Muscle layer of duodenum (tissue), 2 donors: Measurements from ENCODE around the gene MME.

ENCODE experiments used
- H3K27ac ChIP-seq: one replicate; pipeline ENCODE4 v1.7.0; 2013; ENCODE audit warnings: mild to moderate bottlenecking, low read length
- H3K27me3 ChIP-seq: one replicate; pipeline ENCODE4 v1.7.0; 2013; ENCODE audit warnings: low read depth, mild to moderate bottlenecking, control low read depth, low read length
- H3K36me3 ChIP-seq, 2 donors: one replicate each; pipeline ENCODE4 v1.7.0; 2013; ENCODE audit warnings: low read length in 2 of 2, control low read depth in 1 of 2, mild to moderate bottlenecking in 1 of 2; ENCODE audit not compliant: insufficient read depth in 2 of 2, control insufficient read depth in 1 of 2
- H3K4me1 ChIP-seq, 2 donors: one replicate each; pipeline ENCODE4 v1.7.0; 2013; ENCODE audit warnings: low read length in 2 of 2, mild to moderate bottlenecking in 2 of 2, control low read depth in 1 of 2, moderate library complexity in 1 of 2; ENCODE audit not compliant: insufficient read depth in 2 of 2, control insufficient read depth in 1 of 2
- H3K4me3 ChIP-seq, 2 donors: one replicate each; pipeline ENCODE4 v1.7.0; 2013; ENCODE audit warnings: low read length in 2 of 2, low read depth in 1 of 2, mild to moderate bottlenecking in 1 of 2
- H3K9me3 ChIP-seq, 2 donors: one replicate each; pipeline ENCODE4 v1.7.0; 2013; ENCODE audit warnings: low read length in 2 of 2, control low read depth in 1 of 2, mild to moderate bottlenecking in 1 of 2; ENCODE audit not compliant: control insufficient read depth in 1 of 2
- donor health status: healthy.

MME gene

DNA sequence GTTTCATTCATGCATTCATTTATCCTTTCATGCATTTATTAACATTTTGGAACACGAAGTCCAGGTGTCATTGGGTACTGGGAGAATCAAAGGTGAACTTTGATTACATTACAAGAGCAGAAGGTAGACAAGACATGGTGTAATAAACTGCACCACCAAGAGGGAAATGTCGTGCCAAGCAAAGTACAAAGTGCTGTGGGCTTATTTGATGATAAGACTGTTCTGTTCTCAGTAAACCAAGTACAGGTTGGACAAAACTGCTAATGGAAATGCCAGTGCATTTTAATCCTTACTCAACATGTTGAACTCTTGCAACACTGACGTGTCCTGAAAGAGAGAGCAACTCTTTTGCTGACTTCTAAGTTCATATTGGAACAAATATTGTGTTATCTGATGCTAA, 69.4 kb downstream of the MME start:
- H3K9me3 ChIP-seq, result no peaks in the 10 kb centered on the region
- H3K27ac ChIP-seq, result no peak overlapping the region
- H3K36me3 ChIP-seq, result peaks cover 0 to 4% of the 10 kb centered on the region in 2 donors
- H3K27me3 ChIP-seq, result no peaks in the 10 kb centered on the region
- H3K4me1 ChIP-seq, result no peaks in the 10 kb centered on the region
- no peak overlapping the region for H3K4me3 ChIP-seq

- Histone ChIP-seq H3K9me3 (no peaks in the 10 kb centered on the region), H3K4me3 (no peak overlapping the region), H3K4me1 (no peaks in the 10 kb centered on the region), H3K36me3 (no peaks in the 10 kb centered on the region), H3K27ac (no peak overlapping the region), H3K27me3 (no peaks in the 10 kb centered on the region)
These were observed 73.4 kb downstream of the MME start for GRCh38 chr3:155153242-155154186.

DNA sequence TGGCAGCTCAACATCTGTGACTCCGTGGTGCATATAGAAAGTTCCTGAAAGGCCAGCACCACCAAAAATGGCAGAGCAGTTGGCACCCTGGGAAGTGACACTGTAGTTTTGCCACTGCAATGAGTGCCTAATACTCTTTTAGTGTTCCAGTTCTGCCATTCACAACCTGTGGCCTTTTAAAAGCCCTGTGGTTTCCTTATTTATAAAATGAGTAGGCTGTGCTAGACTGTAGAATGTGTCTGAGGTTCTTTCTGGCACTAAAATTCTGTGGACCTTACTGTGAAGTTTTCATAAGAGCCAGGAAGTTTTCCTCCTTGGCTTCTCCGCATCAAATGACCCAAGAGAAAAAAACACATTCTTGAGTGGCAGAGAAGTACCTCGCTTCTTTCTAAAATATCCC, 74.1 kb downstream of the MME start:
- H3K27ac ChIP-seq, result no peak overlapping the region
- H3K36me3 ChIP-seq, result no peaks in the 10 kb centered on the region

DNA sequence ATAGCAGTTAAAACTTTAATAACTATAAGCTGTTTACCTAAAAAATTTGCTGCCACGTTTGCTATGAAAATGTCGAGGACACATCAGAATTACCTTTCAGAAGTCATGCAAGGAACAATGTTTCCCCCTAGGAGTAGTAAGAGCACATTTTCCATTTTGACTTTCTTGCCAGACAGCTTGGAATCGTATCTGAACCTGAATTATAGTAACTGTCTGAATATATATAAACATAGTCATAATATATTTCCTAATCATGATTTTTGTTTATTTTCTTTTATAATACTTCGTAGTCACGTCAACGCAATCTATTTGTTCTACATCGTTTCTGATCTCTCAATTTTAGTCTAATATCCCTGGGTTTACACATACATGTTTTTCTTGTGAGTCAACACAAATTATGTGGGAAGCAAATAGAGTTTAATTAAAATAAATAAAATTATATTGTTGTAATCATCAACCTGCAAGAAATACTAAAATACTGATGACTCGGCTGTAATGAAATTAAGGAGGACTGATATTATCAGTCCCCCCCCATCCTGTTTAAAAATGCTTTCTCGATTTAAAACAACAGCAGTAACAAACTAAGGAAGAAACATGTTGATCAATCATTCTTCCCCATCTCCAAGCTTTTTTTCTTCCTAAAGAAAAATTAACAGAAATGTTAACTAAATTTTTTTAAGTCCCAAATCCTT, 78.4 kb downstream of the MME start:
- no peaks in the 10 kb centered on the region for H3K27me3 ChIP-seq
- no peak overlapping the region for H3K27ac ChIP-seq
- H3K4me3 ChIP-seq, result no peak overlapping the region
- no peaks in the 10 kb centered on the region for H3K9me3 ChIP-seq
- H3K36me3 ChIP-seq, result no peaks in the 10 kb centered on the region
- H3K4me1 ChIP-seq, result no peaks in the 10 kb centered on the region

More for the DNA sequence above, 74.1 kb downstream of the MME start:
- Histone ChIP-seq H3K4me3 (no peak overlapping the region), H3K4me1 (no peaks in the 10 kb centered on the region), H3K9me3 (no peaks in the 10 kb centered on the region), H3K27me3 (no peaks in the 10 kb centered on the region)

GRCh38 chr3:155159301-155159700, 79.2 kb downstream of the MME start:
- no peaks in the 10 kb centered on the region for H3K27me3 ChIP-seq
- no peaks in the 10 kb centered on the region for H3K9me3 ChIP-seq
- no peaks in the 10 kb centered on the region for H3K4me1 ChIP-seq
- H3K27ac ChIP-seq, result no peak overlapping the region
- H3K4me3 ChIP-seq, result no peak overlapping the region
- no peaks in the 10 kb centered on the region for H3K36me3 ChIP-seq

- Histone ChIP-seq H3K4me1 (no peaks in the 10 kb centered on the region), H3K27ac (no peak overlapping the region), H3K9me3 (no peaks in the 10 kb centered on the region), H3K36me3 (no peaks in the 10 kb centered on the region), H3K4me3 (no peak overlapping the region), H3K27me3 (no peaks in the 10 kb centered on the region)
These were observed 81.6 kb downstream of the MME start for GRCh38 chr3:155161640-155162292.

- Histone ChIP-seq H3K9me3 (no peaks in the 10 kb centered on the region), H3K27ac (no peak overlapping the region), H3K4me1 (no peaks in the 10 kb centered on the region), H3K36me3 (no peaks in the 10 kb centered on the region), H3K4me3 (no peak overlapping the region), H3K27me3 (no peaks in the 10 kb centered on the region)
These were observed 84.2 kb downstream of the MME start for GRCh38 chr3:155164306-155164705.

DNA sequence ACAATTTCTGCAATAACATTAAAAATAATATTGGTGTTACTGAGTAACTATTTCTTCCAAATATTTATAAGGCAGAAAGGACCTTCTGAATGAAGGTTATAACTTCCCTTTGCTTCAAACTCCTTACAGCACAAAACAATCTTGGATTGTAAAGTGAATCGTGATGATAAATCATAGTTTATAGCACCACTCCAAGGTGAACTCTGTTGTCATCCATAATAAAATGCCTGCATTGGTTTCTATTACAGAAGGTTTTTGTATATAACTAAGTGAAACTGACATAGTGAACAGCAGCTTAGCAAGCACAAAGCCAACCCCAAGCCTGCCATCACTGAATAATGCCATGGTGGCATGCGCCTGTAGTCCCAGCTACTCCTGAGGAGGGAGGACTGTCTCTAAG, 86.3 kb downstream of the MME start:
- Histone ChIP-seq H3K9me3 (no peaks in the 10 kb centered on the region), H3K27ac (no peak overlapping the region), H3K36me3 (no peaks in the 10 kb centered on the region), H3K27me3 (no peaks in the 10 kb centered on the region), H3K4me3 (no peak overlapping the region), H3K4me1 (no peaks in the 10 kb centered on the region)

- no peaks in the 10 kb centered on the region for H3K4me1 ChIP-seq
- no peaks in the 10 kb centered on the region for H3K9me3 ChIP-seq
- H3K27me3 ChIP-seq, result no peaks in the 10 kb centered on the region
- H3K4me3 ChIP-seq, result no peak overlapping the region
- H3K36me3 ChIP-seq, result no peaks in the 10 kb centered on the region
- no peak overlapping the region for H3K27ac ChIP-seq
These were observed 89.1 kb downstream of the MME start for GRCh38 chr3:155169197-155169596.

GRCh38 chr3:155173771-155174170, 93.7 kb downstream of the MME start:
- Histone ChIP-seq H3K4me1 (no peaks in the 10 kb centered on the region), H3K36me3 (no peaks in the 10 kb centered on the region), H3K9me3 (no peaks in the 10 kb centered on the region), H3K27me3 (no peaks in the 10 kb centered on the region), H3K27ac (no peak overlapping the region), H3K4me3 (no peak overlapping the region)

DNA sequence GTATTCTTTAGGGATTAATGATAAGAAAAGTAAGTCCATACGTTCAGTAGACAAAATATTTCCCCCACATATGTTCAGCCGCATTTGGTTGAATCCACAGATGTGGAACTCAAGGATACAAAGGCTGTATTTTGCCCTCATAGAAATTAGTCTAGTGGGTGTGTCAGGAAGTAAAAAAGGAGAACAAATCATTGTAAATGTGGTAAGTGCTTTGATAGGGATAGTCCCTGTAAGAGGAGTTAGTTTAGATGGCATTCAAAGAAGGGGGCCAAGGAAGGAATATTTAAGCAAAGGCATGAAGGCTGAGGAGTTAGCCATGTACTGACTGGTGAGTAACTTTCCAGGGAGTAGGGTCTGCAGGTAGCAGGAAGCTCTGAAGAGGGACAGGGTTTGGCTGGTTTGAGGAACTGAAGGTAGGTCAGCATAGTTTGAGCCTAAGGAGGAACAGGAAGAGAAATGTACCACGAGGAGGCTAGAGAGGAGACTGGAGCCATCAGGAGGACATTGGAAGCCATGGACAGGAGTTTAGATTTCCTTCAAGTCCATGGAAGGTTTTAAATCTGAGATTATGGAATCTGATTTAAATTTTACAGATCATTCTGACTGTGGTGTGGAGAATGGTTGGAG, 98.8 kb downstream of the MME start:
- H3K36me3 ChIP-seq, result no peaks in the 10 kb centered on the region
- H3K27me3 ChIP-seq, result no peaks in the 10 kb centered on the region
- no peak overlapping the region for H3K27ac ChIP-seq
- no peak overlapping the region for H3K4me3 ChIP-seq
- H3K9me3 ChIP-seq, result no peaks in the 10 kb centered on the region
- peaks cover 0 to 3% of the 10 kb centered on the region in 2 donors for H3K4me1 ChIP-seq
